Thoracic aorta (tissue), 2 donors: ENCODE measurements around the gene SLC35E4. TPM values are rescaled to one million over a fixed set of nuclear protein-coding genes. Genes with fewer than 3 reads are reported as not detected.
"Not testable (repeated sequence)": the region's sequence is repeated elsewhere in the genome, so short reads cannot be mapped to it uniquely, and the experiment has no call there.

ENCODE experiments used
- ATAC-seq: fragments of 150-250 bp; one replicate; pipeline ENCODE4 v1.8.0; 2017; ENCODE audit warnings: low read depth; ENCODE audit not compliant: insufficient number of reproducible peaks, low FRiP score
- DNase-seq: peaks from one replicate; pipeline ENCODE4 v3.0.0-alpha.2; 2020; ENCODE audit warnings: low spot score
- H3K27ac ChIP-seq, 2 donors: fragments of 200-600 bp; sonication (generic); 1 replicate in 1 of 2; 2 replicates in 1 of 2; pipeline ENCODE4 v1.5.1; 2016; ENCODE audit warnings: mild to moderate bottlenecking in 2 of 2, moderate library complexity in 2 of 2
- H3K27me3 ChIP-seq: fragments of 200-600 bp; sonication (generic); replicated peaks from 2 replicates; pipeline ENCODE4 v1.6.0; 2016; ENCODE audit warnings: mild to moderate bottlenecking; ENCODE audit not compliant: insufficient read depth
- H3K36me3 ChIP-seq: fragments of 200-600 bp; sonication (generic); one replicate; pipeline ENCODE4 v1.5.1; 2016
- H3K4me1 ChIP-seq, 2 donors: fragments of 200-600 bp; sonication (generic); 1 replicate in 1 of 2; 2 replicates in 1 of 2; pipeline versions ENCODE4 v1.5.1 to v1.6.0; 2016; ENCODE audit warnings: low read depth in 2 of 2, mild to moderate bottlenecking in 1 of 2; ENCODE audit not compliant: control insufficient read depth in 1 of 2
- H3K4me3 ChIP-seq: fragments of 200-600 bp; sonication (generic); 2 replicates; pipeline ENCODE4 v1.5.1; 2016; ENCODE audit warnings: mild to moderate bottlenecking
- H3K9me3 ChIP-seq: fragments of 200-600 bp; sonication (generic); 2 replicates; pipeline ENCODE4 v1.5.1; 2016
- CTCF ChIP-seq: fragments of 200-600 bp; sonication (generic); IDR thresholded peaks from one replicate; pipeline ENCODE4 v1.5.1; 2019; ENCODE audit warnings: antibody characterized with exemption
- total RNA-seq, 2 donors: library from RNA; depleted of rRNA; stranded (reverse); fragments of >200 nt; gene quantifications; one replicate each; pipeline versions ENCODE4 v1.1.0 to v1.2.3, GENCODE V29; 2016

Gene SLC35E4
- total RNA-seq, 2 donors from 2014 or later: 12.8 to 16.9 TPM

- no peak for DNase-seq
- Histone ChIP-seq H3K9me3 (no peaks in the 10 kb centered on the region), H3K4me3 (no peak overlapping the region), H3K27me3 (no peaks in the 10 kb centered on the region), H3K27ac (no peak overlapping the region), H3K36me3 (no peaks in the 10 kb centered on the region), H3K4me1 (peaks cover 0 to 13% of the 10 kb centered on the region in 2 donors)
- ATAC-seq: no peak
- TF ChIP-seq CTCF: no peak
These were observed 35.5 kb downstream of the SLC35E4 start for GRCh38 chr22:30671071-30671470.

- no peaks in the 10 kb centered on the region for H3K36me3 ChIP-seq
- H3K4me3 ChIP-seq: no peak overlapping the region
- no peaks in the 10 kb centered on the region for H3K27me3 ChIP-seq
- no peak for ATAC-seq
- TF ChIP-seq CTCF: no peak
- H3K27ac ChIP-seq: no peak overlapping the region
- peaks cover 0 to 4% of the 10 kb centered on the region in 2 donors for H3K4me1 ChIP-seq
- H3K9me3 ChIP-seq: no peaks in the 10 kb centered on the region
- no peak for DNase-seq
These were observed 37.6 kb downstream of the SLC35E4 start for GRCh38 chr22:30673136-30673535.

GRCh38 chr22:30674482-30674881 is 38.9 kb downstream of the SLC35E4 start:
- no peak for ATAC-seq
- Histone ChIP-seq H3K27me3 (no peaks in the 10 kb centered on the region), H3K27ac (no peak overlapping the region), H3K4me1 (no peaks in the 10 kb centered on the region), H3K4me3 (no peak overlapping the region), H3K36me3 (no peaks in the 10 kb centered on the region), H3K9me3 (no peaks in the 10 kb centered on the region)
- DNase-seq: no peak
- TF ChIP-seq CTCF: no peak

DNA sequence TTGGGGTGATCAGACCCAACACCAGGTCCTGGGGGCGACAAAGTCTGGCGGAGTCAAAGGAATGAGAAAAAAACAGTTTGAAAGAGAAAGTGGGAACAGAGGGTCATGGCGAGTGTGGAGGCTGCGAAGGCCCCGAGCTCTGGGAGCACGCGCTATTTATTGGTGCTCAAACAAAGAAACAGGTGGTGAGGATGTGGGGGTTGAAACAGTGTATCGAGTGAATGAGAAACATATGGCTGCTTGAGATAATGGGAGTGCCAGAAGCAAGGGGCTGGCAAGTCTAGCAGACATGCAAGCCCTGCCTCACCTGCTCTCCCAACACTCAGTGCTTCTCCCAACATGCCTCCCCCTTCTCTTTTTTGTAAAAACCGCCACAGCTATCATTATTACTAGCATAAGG is 39.9 kb downstream of the SLC35E4 start:
- Histone ChIP-seq H3K27me3 (no peaks in the 10 kb centered on the region), H3K4me1 (no peaks in the 10 kb centered on the region), H3K4me3 (no peak overlapping the region), H3K9me3 (no peaks in the 10 kb centered on the region), H3K36me3 (no peaks in the 10 kb centered on the region), H3K27ac (no peak overlapping the region)
- ATAC-seq (no peak), DNase-seq (no peak)
- no peak for TF ChIP-seq CTCF

DNA sequence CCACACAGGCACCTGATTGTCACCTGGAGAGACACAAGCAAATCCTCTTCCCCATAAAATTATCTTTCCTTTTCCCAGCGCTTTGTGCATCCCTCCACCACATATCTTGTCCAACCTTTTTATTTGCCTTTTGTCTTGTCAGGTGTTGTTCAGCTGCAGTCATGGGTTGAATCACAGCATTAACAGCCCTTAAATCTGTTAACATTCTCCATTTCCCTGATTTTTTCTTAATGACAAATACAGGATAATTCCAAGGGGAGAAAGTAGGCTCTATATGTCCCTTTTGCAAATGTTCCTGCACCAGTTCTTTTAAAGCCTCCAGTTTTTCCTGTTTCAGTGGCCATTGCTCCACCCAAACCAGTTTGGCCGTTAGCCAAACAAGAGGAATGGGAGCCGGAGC is 41.0 kb downstream of the SLC35E4 start:
- H3K27me3 ChIP-seq, H3K4me1 ChIP-seq, H3K36me3 ChIP-seq, H3K9me3 ChIP-seq, DNase-seq, H3K4me3 ChIP-seq, ATAC-seq, H3K27ac ChIP-seq: not testable (repeated sequence)

GRCh38 chr22:30679895-30680690 is 44.5 kb downstream of the SLC35E4 start:
- not testable (repeated sequence) for H3K4me1 ChIP-seq, H3K36me3 ChIP-seq, H3K9me3 ChIP-seq, DNase-seq, H3K4me3 ChIP-seq, H3K27me3 ChIP-seq, H3K27ac ChIP-seq, ATAC-seq
